GM18858 (cell line): Measurements from ENCODE around the gene TACC3.

Experiments
- ATAC-seq: cut with Tn5 transposase; IDR thresholded peaks from one replicate; pipeline ENCODE4 v1.9.1; 2021; ENCODE audit not compliant: unreplicated experiment

The TACC3 gene

GRCh38 chr4:1771555-1772305 lies 50.4 kb downstream of the TACC3 start:
- ATAC-seq = no peak

- no peak for ATAC-seq
These were observed 51.7 kb downstream of the TACC3 start for GRCh38 chr4:1772853-1773538.

GRCh38 chr4:1773754-1774153 lies 52.4 kb downstream of the TACC3 start:
- no peak for ATAC-seq

GRCh38 chr4:1775731-1776500 lies 54.6 kb downstream of the TACC3 start:
- no peak for ATAC-seq

- no peak for ATAC-seq
These were observed 55.3 kb downstream of the TACC3 start for GRCh38 chr4:1776521-1777161.

GRCh38 chr4:1777822-1778641 lies 56.7 kb downstream of the TACC3 start:
- no peak for ATAC-seq

GRCh38 chr4:1778642-1779392 lies 57.5 kb downstream of the TACC3 start:
- no peak for ATAC-seq

- ATAC-seq = no peak
These were observed 58.5 kb downstream of the TACC3 start for GRCh38 chr4:1779588-1780382.

GRCh38 chr4:1780435-1780834 lies 59.1 kb downstream of the TACC3 start:
- ATAC-seq = no peak

- ATAC-seq = no peak
These were observed 61.7 kb downstream of the TACC3 start for GRCh38 chr4:1783015-1783414.

- no peak for ATAC-seq
These were observed 62.6 kb downstream of the TACC3 start for GRCh38 chr4:1783970-1784369.

GRCh38 chr4:1784395-1784788 lies 63.1 kb downstream of the TACC3 start:
- no peak for ATAC-seq

GRCh38 chr4:1784789-1785591 lies 63.7 kb downstream of the TACC3 start:
- no peak for ATAC-seq

GRCh38 chr4:1785592-1785991 lies 64.3 kb downstream of the TACC3 start:
- ATAC-seq = no peak

- ATAC-seq = no peak
These were observed 65.4 kb downstream of the TACC3 start for GRCh38 chr4:1786544-1787362.

GRCh38 chr4:1787411-1788077 lies 66.2 kb downstream of the TACC3 start:
- ATAC-seq = no peak
